ENCODE data around the gene PCDHB11.
"Not testable (repeated sequence)": the region's sequence is repeated elsewhere in the genome, so short reads cannot be mapped to it uniquely, and the experiment has no call there.

GRCh38 chr5:141215504-141215903 is 16.1 kb downstream of the PCDHB11 start:
- TF ChIP-seq CTCF (IDR thresholded peaks at IDR 0.05 in 2 of 3, conservative IDR thresholded peaks at IDR 0.05 in 1 of 3; ENCODE audit: insufficient read depth in 2 of 3, low read depth in 1 of 3, low read length in 3 of 3); CREB1 (IDR thresholded peaks at IDR 0.05); CREB1 (CRISPR knock-in tag; IDR thresholded peaks at IDR 0.05); PTBP1 (IDR thresholded peaks at IDR 0.05; ENCODE audit: low read depth, low read length); ZNF785 (CRISPR knock-in tag; IDR thresholded peaks at IDR 0.05); ZNF24 (IDR thresholded peaks at IDR 0.05); RBM22 (IDR thresholded peaks at IDR 0.05; ENCODE audit: low read depth, low read length, poor library complexity, severe bottlenecking); CEBPB (tag; IDR thresholded peaks at IDR 0.05); ATF1 (CRISPR knock-in tag; IDR thresholded peaks at IDR 0.05); ATF1 (tag; IDR thresholded peaks at IDR 0.05); ATF3 (IDR thresholded peaks at IDR 0.05); ATF3 (CRISPR knock-in tag; conservative IDR thresholded peaks at IDR 0.05); POLR2AphosphoS5 (IDR thresholded peaks at IDR 0.05; ENCODE audit: control insufficient read depth, insufficient read depth, low read depth, low read length); RREB1 (CRISPR knock-in tag; IDR thresholded peaks at IDR 0.05): not testable (repeated sequence)
